GM03348 (cell line): ENCODE data around the gene IRF2BP2.
A peak's percentile ranks its signal among the peaks of the same experiment; 100 is the strongest.
"Not testable (repeated sequence)": the region's sequence is repeated elsewhere in the genome, so short reads cannot be mapped to it uniquely, and the experiment has no call there.

Experiments
- DNase-seq: peaks from one replicate; pipeline ENCODE4 v3.0.0; 2012; ENCODE audit warnings: low spot score

The IRF2BP2 gene

GRCh38 chr1:234610061-234610665 is at the start of gene IRF2BP2:
Gene IRF2BP2 (minus strand): TSS chr1:234610178. CDS start chr1:234609494, 684 bp downstream.
- peak; percentile 96 for DNase-seq

GRCh38 chr1:234659538-234659937 is 49.6 kb upstream of the IRF2BP2 start:
- peak; percentile 80 for DNase-seq

GRCh38 chr1:234658138-234658537 is 48.2 kb upstream of the IRF2BP2 start:
- DNase-seq, result peak; percentile 65

GRCh38 chr1:234656944-234657654 is 47.1 kb upstream of the IRF2BP2 start:
- DNase-seq, result peak; percentile 82

GRCh38 chr1:234656070-234656895 is 46.3 kb upstream of the IRF2BP2 start:
- DNase-seq, result no peak

GRCh38 chr1:234655328-234656069 is 45.5 kb upstream of the IRF2BP2 start:
- no peak for DNase-seq

- no peak for DNase-seq
These were observed 44.2 kb upstream of the IRF2BP2 start for GRCh38 chr1:234654002-234654733.

GRCh38 chr1:234649432-234650081 is 39.6 kb upstream of the IRF2BP2 start:
- no peak for DNase-seq

GRCh38 chr1:234647758-234648157 is 37.8 kb upstream of the IRF2BP2 start:
- DNase-seq, result no peak

- no peak for DNase-seq
These were observed 37.3 kb upstream of the IRF2BP2 start for GRCh38 chr1:234647245-234647644.

GRCh38 chr1:234645964-234646363 is 36.0 kb upstream of the IRF2BP2 start:
- no peak for DNase-seq

GRCh38 chr1:234645474-234645953 is 35.5 kb upstream of the IRF2BP2 start:
- no peak for DNase-seq

- no peak for DNase-seq
These were observed 35.0 kb upstream of the IRF2BP2 start for GRCh38 chr1:234644928-234645327.

GRCh38 chr1:234643850-234644134 is 33.8 kb upstream of the IRF2BP2 start:
- no peak for DNase-seq

- no peak for DNase-seq
These were observed 33.3 kb upstream of the IRF2BP2 start for GRCh38 chr1:234643111-234643849.

GRCh38 chr1:234642428-234642827 is 32.5 kb upstream of the IRF2BP2 start:
- no peak for DNase-seq

GRCh38 chr1:234639961-234640360 is 30.0 kb upstream of the IRF2BP2 start:
- no peak for DNase-seq

GRCh38 chr1:234638832-234639799 is 29.1 kb upstream of the IRF2BP2 start:
- no peak for DNase-seq

GRCh38 chr1:234634922-234635321 is 24.9 kb upstream of the IRF2BP2 start:
- not testable (repeated sequence) for DNase-seq
